DOHH2 (cell line): ENCODE data around the gene NEU4.

Source experiments
- H3F3A ChIP-seq: fragments of 200-600 bp; sonication (generic), shearing (Covaris generic); 2 replicates; pipeline ENCODE4 v1.6.0; 2016; ENCODE audit warnings: antibody characterized with exemption, mild to moderate bottlenecking; ENCODE audit not compliant: control insufficient read depth, insufficient read depth
- H3K27ac ChIP-seq: fragments of 200-600 bp; sonication (generic); 2 replicates; pipeline ENCODE4 v1.5.1; 2014; ENCODE audit warnings: low read depth, mild to moderate bottlenecking, low read length, moderate library complexity
- H3K27me3 ChIP-seq: fragments of 200-600 bp; sonication (generic); 2 replicates; pipeline ENCODE4 v1.6.1; 2014; ENCODE audit warnings: mild to moderate bottlenecking, low read length, mixed read lengths; ENCODE audit not compliant: control insufficient read depth
- H3K36me3 ChIP-seq: fragments of 200-600 bp; sonication (generic); 2 replicates; pipeline ENCODE4 v1.6.1; 2014; ENCODE audit warnings: mild to moderate bottlenecking, low read length, moderate library complexity, mixed read lengths; ENCODE audit not compliant: control insufficient read depth
- H3K4me1 ChIP-seq: fragments of 200-600 bp; sonication (generic); 2 replicates; pipeline ENCODE4 v1.6.1; 2014; ENCODE audit warnings: mild to moderate bottlenecking, low read length, mixed read lengths; ENCODE audit not compliant: control insufficient read depth
- H3K4me2 ChIP-seq: fragments of 200-600 bp; sonication (generic); 2 replicates; pipeline ENCODE4 v1.6.0; 2014; ENCODE audit warnings: mild to moderate bottlenecking, low read length, moderate library complexity
- H3K4me3 ChIP-seq: fragments of 200-600 bp; sonication (generic); 2 replicates; pipeline ENCODE4 v1.5.1; 2014; ENCODE audit warnings: mild to moderate bottlenecking, low read length, mixed read lengths
- H3K79me2 ChIP-seq: fragments of 200-600 bp; sonication (generic); 2 replicates; pipeline ENCODE4 v1.6.1; 2014; ENCODE audit warnings: mild to moderate bottlenecking, low read length, mixed read lengths; ENCODE audit not compliant: control insufficient read depth
- H3K9me2 ChIP-seq: fragments of 200-600 bp; sonication (generic); replicated peaks from 2 replicates; pipeline ENCODE4 v1.6.1; 2014; ENCODE audit warnings: mild to moderate bottlenecking, low read length, mixed read lengths; ENCODE audit not compliant: control insufficient read depth
- H3K9me3 ChIP-seq: fragments of 200-600 bp; sonication (generic); 2 replicates; pipeline ENCODE4 v1.6.1; 2014; ENCODE audit warnings: antibody characterized with exemption, low read length, mixed read lengths; ENCODE audit not compliant: control insufficient read depth, insufficient read depth
- H4K20me1 ChIP-seq: fragments of 200-600 bp; sonication (generic); 2 replicates; pipeline ENCODE4 v1.6.0; 2014; ENCODE audit warnings: low read depth, mild to moderate bottlenecking, antibody characterized with exemption, low read length, moderate library complexity; ENCODE audit not compliant: control insufficient read depth, insufficient read depth
- EZH2phosphoT487 ChIP-seq: fragments of 200-600 bp; sonication (generic); IDR thresholded peaks from 2 replicates; pipeline ENCODE4 v1.6.1; 2017; ENCODE audit warnings: borderline replicate concordance, mild to moderate bottlenecking, antibody characterized with exemption, low read length, moderate library complexity, mixed read lengths
- TF ChIP-seq, protein P1 (sequence below): fragments of 200-600 bp; sonication (generic); IDR thresholded peaks from one replicate; pipeline ENCODE4 v1.5.1; 2014; ENCODE audit warnings: antibody characterized with exemption, mild to moderate bottlenecking, low read depth, low read length; ENCODE audit not compliant: poor library complexity, severe bottlenecking

The NEU4 gene

DNA sequence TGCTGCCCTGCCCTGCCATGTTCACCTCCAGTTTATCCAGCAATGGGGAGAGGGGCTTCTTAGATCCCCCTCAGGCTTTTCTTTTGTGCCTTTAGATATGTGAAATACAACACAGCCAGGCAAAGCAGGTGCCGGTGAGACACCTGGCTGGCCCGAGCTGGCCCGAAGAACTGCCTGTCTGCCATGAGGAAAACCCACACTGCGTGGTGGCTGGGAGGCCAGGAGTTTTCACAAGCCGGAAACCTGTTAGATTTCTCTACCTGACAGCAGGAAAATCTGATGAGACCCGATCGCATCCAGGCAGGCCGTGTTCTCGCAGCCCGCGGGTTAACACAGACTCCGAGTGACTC is 38.1 kb upstream of the NEU4 start:
- Histone ChIP-seq H3K9me2 (no peaks in the 10 kb centered on the region), H3K36me3 (no peaks in the 10 kb centered on the region), H3F3A (0 out of 2 replicates have a peak, but pooled peaks cover 4% of the 10 kb centered on the region), H3K4me3 (no peak overlapping the region), H3K79me2 (no peaks in the 10 kb centered on the region), H3K4me2 (no peak overlapping the region), H3K4me1 (peaks cover 4% of the 10 kb centered on the region), H3K9me3 (no peaks in the 10 kb centered on the region), H3K27ac (no peak overlapping the region), H4K20me1 (no peaks in the 10 kb centered on the region), H3K27me3 (no peaks in the 10 kb centered on the region)
- TF ChIP-seq, protein P1, sequence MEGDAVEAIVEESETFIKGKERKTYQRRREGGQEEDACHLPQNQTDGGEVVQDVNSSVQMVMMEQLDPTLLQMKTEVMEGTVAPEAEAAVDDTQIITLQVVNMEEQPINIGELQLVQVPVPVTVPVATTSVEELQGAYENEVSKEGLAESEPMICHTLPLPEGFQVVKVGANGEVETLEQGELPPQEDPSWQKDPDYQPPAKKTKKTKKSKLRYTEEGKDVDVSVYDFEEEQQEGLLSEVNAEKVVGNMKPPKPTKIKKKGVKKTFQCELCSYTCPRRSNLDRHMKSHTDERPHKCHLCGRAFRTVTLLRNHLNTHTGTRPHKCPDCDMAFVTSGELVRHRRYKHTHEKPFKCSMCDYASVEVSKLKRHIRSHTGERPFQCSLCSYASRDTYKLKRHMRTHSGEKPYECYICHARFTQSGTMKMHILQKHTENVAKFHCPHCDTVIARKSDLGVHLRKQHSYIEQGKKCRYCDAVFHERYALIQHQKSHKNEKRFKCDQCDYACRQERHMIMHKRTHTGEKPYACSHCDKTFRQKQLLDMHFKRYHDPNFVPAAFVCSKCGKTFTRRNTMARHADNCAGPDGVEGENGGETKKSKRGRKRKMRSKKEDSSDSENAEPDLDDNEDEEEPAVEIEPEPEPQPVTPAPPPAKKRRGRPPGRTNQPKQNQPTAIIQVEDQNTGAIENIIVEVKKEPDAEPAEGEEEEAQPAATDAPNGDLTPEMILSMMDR = no peak
- TF ChIP-seq EZH2phosphoT487 = no peak

DNA sequence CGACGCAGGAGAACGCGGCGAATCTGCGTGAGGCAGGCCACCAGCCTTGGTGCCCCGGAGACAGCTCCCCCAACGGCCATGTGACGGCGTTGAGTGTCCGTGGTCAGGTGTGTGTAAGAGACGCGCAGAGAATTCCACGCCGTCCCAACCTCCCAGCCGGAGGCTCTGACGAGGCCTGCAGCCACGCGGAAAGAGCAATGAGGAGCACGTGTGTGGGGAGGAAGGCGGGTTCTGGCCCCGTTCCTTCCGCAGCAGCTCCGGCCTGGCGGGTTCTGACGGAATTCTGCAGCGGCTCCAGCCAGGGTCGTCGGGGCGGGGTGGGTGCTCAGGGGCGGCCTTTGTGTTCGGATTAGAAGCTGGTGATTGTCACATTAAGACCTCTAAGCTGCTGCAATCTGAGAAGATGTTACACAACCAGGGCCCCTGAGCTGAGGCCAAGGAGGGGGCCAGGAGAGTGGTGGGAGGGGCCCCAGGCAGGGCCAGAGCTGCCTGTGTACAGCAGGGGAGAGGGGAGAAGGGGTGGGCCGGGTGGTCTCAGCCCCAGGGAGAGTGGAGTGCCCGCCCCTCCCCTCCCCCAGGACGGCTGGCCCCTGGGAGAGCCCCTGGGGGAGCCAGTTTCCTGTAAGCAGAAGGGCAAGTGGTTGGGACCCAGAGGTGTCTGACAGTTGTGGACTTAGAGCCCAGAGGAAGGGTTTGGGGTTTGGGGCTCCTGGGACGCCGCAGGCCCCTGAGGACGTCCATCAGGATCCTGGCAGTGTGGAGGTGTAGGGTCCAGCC is 37.5 kb upstream of the NEU4 start:
- no peaks in the 10 kb centered on the region for H3K9me2 ChIP-seq
- TF ChIP-seq, protein P1 = no peak
- no peak for TF ChIP-seq EZH2phosphoT487
- 0 out of 2 replicates have a peak, but pooled peaks cover 4% of the 10 kb centered on the region for H3F3A ChIP-seq
- H3K4me3 ChIP-seq = no peak overlapping the region
- H3K27me3 ChIP-seq = no peaks in the 10 kb centered on the region
- H3K36me3 ChIP-seq = no peaks in the 10 kb centered on the region
- H3K27ac ChIP-seq = no peak overlapping the region
- H4K20me1 ChIP-seq = no peaks in the 10 kb centered on the region
- H3K79me2 ChIP-seq = no peaks in the 10 kb centered on the region
- H3K4me2 ChIP-seq = no peak overlapping the region
- no peaks in the 10 kb centered on the region for H3K9me3 ChIP-seq
- peaks cover 4% of the 10 kb centered on the region for H3K4me1 ChIP-seq

DNA sequence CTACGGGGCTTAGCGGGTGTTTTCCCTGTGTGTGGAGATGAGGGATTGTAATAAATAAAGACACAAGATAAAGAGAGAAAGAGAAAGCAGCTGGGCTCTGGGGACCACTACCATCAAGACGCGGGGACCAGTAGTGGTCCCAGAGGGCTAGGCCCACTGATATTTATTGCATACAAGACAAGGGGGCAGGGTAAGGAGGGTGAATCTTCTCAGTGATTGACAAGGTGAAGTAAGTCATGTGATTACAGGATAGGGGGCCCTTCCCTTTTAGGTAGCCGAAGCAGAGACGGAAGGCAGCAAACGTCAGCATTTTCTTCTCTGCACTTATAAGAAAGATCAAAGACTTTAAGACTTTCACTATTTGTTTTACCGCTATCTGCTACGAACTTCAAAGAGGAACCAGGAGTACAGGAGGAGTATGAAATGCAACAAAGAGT is 36.9 kb upstream of the NEU4 start:
- Histone ChIP-seq H3K36me3 (no peaks in the 10 kb centered on the region), H3K9me3 (no peaks in the 10 kb centered on the region), H3K4me2 (no peak overlapping the region), H3K27ac (no peak overlapping the region), H3F3A (0 out of 2 replicates have a peak, but pooled peaks cover 4% of the 10 kb centered on the region), H4K20me1 (no peaks in the 10 kb centered on the region), H3K79me2 (no peaks in the 10 kb centered on the region), H3K4me1 (peaks cover 4% of the 10 kb centered on the region), H3K9me2 (no peaks in the 10 kb centered on the region), H3K27me3 (no peaks in the 10 kb centered on the region), H3K4me3 (no peak overlapping the region)
- no peak for TF ChIP-seq EZH2phosphoT487
- TF ChIP-seq, protein P1 = no peak
